GM12878 (cell line): Measurements from ENCODE around the gene CC2D1A.

ENCODE experiments used
- CBX5 ChIP-seq: sonication (generic); IDR thresholded peaks from 2 replicates; pipeline ENCODE4 v1.6.1; 2016; ENCODE audit warnings: low read depth, moderate library complexity, mild to moderate bottlenecking, inconsistent platforms
- CREM ChIP-seq: IDR thresholded peaks from 2 replicates; pipeline ENCODE4 v1.6.1; 2014; ENCODE audit warnings: antibody characterized with exemption, low read depth
- EP300 ChIP-seq, 2 experiments: fragments of 150-350 bp in 1 of 2; IDR thresholded peaks; 2 replicates each; pipeline ENCODE4 v1.6.1; 2011 to 2012; ENCODE audit warnings: low read depth in 2 of 2, low read length in 2 of 2, borderline replicate concordance in 1 of 2, improper control_type of control experiment in 1 of 2, inconsistent platforms in 1 of 2; ENCODE audit not compliant: control insufficient read depth in 1 of 2
- MYC ChIP-seq: IDR thresholded peaks from 2 replicates; pipeline ENCODE4 v1.6.1; 2011; ENCODE audit warnings: mild to moderate bottlenecking, low read length, moderate library complexity, inconsistent platforms; ENCODE audit not compliant: insufficient read depth, insufficient replicate concordance, insufficient read length, severe bottlenecking
- NR2F1 ChIP-seq: fragments of 450-650 bp; conservative IDR thresholded peaks from 2 replicates; pipeline ENCODE4 v1.6.1; 2017; ENCODE audit warnings: mild to moderate bottlenecking
- POLR2AphosphoS2 ChIP-seq: IDR thresholded peaks from 2 replicates; pipeline ENCODE4 v1.6.1; 2011; ENCODE audit warnings: low read depth, mild to moderate bottlenecking, low read length, improper control_type of control experiment, moderate library complexity
- RBBP5 ChIP-seq: fragments of 200-600 bp; sonication (generic); conservative IDR thresholded peaks from 2 replicates; pipeline ENCODE4 v1.6.1; 2016
- SP1 ChIP-seq: IDR thresholded peaks from one replicate; pipeline ENCODE4 v1.6.1; 2011; ENCODE audit warnings: low read depth, low read length
- SRF ChIP-seq, 2 experiments: IDR thresholded peaks; 2 replicates each; pipeline ENCODE4 v1.6.1; 2011; ENCODE audit warnings: low read depth in 2 of 2, low read length in 2 of 2, mild to moderate bottlenecking in 1 of 2, moderate library complexity in 1 of 2
- SUZ12 ChIP-seq: fragments of 200-600 bp; sonication (generic); IDR thresholded peaks from one replicate; pipeline ENCODE4 v1.6.1; 2018; ENCODE audit warnings: antibody characterized with exemption, mild to moderate bottlenecking; ENCODE audit not compliant: unreplicated experiment
- YBX1 ChIP-seq: fragments of 450-650 bp; IDR thresholded peaks from 2 replicates; pipeline ENCODE4 v1.6.1; 2016; ENCODE audit warnings: antibody characterized with exemption
- TF ChIP-seq, protein P1 (sequence below), 3 experiments: IDR thresholded peaks in 2 of 3; conservative IDR thresholded peaks in 1 of 3; 2 replicates each; pipeline ENCODE4 v1.5.1; 2011; ENCODE audit warnings: low read depth in 3 of 3, low read length in 3 of 3, mild to moderate bottlenecking in 3 of 3, control low read depth in 2 of 3, moderate library complexity in 2 of 3, inconsistent platforms in 1 of 3, mixed read lengths in 1 of 3; ENCODE audit not compliant: control insufficient read depth in 2 of 3, insufficient read depth in 1 of 3; ENCODE audit errors: extremely low read depth in 1 of 3

DNA sequence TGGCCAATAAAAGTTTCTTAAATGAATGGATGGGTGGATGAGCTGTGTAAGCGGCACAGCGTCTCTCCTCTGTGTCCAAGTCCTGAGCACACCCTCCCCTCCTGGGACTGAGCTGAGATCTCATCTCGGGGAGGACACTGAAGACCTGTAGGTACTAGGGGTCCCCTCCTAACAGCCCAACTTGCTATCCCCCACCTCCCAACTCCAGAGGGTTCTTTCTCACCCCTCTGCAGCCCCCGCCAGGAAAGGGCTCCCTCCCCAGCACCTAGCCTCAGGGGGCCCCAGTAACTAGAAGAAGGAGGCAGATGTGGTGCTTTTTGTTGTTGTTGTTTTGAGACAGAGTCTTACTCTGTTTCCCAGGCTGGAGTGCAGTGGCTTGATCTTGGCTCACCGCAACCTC lies 30.2 kb upstream of the CC2D1A start:
- TF ChIP-seq, protein P1, sequence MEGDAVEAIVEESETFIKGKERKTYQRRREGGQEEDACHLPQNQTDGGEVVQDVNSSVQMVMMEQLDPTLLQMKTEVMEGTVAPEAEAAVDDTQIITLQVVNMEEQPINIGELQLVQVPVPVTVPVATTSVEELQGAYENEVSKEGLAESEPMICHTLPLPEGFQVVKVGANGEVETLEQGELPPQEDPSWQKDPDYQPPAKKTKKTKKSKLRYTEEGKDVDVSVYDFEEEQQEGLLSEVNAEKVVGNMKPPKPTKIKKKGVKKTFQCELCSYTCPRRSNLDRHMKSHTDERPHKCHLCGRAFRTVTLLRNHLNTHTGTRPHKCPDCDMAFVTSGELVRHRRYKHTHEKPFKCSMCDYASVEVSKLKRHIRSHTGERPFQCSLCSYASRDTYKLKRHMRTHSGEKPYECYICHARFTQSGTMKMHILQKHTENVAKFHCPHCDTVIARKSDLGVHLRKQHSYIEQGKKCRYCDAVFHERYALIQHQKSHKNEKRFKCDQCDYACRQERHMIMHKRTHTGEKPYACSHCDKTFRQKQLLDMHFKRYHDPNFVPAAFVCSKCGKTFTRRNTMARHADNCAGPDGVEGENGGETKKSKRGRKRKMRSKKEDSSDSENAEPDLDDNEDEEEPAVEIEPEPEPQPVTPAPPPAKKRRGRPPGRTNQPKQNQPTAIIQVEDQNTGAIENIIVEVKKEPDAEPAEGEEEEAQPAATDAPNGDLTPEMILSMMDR (IDR thresholded peaks at IDR 0.05 in 2 of 3, conservative IDR thresholded peaks at IDR 0.05 in 1 of 3; ENCODE audit: control insufficient read depth in 2 of 3, extremely low read depth in 1 of 3, insufficient read depth in 1 of 3, low read depth in 3 of 3, low read length in 3 of 3), result no peak
- TF ChIP-seq POLR2AphosphoS2 (no peak), SRF (IDR thresholded peaks at IDR 0.05; ENCODE audit: low read depth in 2 of 2, low read length in 2 of 2) (no peak), RBBP5 (no peak), SUZ12 (no peak), MYC (no peak), CREM (no peak), YBX1 (no peak), CBX5 (no peak), NR2F1 (no peak), EP300 (IDR thresholded peaks at IDR 0.05; ENCODE audit: borderline replicate concordance in 1 of 2, control insufficient read depth in 1 of 2, low read depth in 2 of 2, low read length in 2 of 2) (no peak), SP1 (no peak)
